Adrenal gland (tissue), 12 donors: ENCODE results near the gene PIAS4. TPM values are rescaled to one million over a fixed set of nuclear protein-coding genes. Genes with fewer than 3 reads are reported as not detected.

Experiments used
- DNase-seq, 7 donors: peaks; one replicate each; pipeline ENCODE4 v3.0.0-alpha.2; 2019 to 2020
- H3K27ac ChIP-seq, 5 donors: fragments of 200-600 bp; sonication (generic) in 4 of 5; 1 replicate in 3 of 5; 2 replicates in 2 of 5; pipeline versions ENCODE4 v1.5.1 to v1.8.0; 2016 to 2020; ENCODE audit warnings: mild to moderate bottlenecking in 1 of 5
- H3K27me3 ChIP-seq: fragments of 200-600 bp; 2 replicates; pipeline ENCODE4 v1.8.0; 2021
- H3K36me3 ChIP-seq, 2 donors: fragments of 200-600 bp; replicated peaks in 1 of 2; 1 replicate in 1 of 2; 2 replicates in 1 of 2; pipeline versions ENCODE4 v1.5.1 to v1.8.0; 2018 to 2022
- H3K4me1 ChIP-seq, 2 donors: fragments of 200-600 bp; replicated peaks in 1 of 2; 1 replicate in 1 of 2; 2 replicates in 1 of 2; pipeline versions ENCODE4 v1.5.1 to v1.8.0; 2018 to 2021
- H3K4me3 ChIP-seq, 4 donors: fragments of 200-600 bp; sonication (generic) in 3 of 4; one replicate each; pipeline ENCODE4 v1.5.1; 2016 to 2018
- H3K9me3 ChIP-seq, 3 donors: fragments of 200-600 bp; sonication (generic) in 1 of 3; replicated peaks in 1 of 3; 1 replicate in 2 of 3; 2 replicates in 1 of 3; pipeline versions ENCODE4 v1.5.1 to v1.8.0; 2016 to 2021
- CTCF ChIP-seq, 6 experiments: fragments of 450-650 bp in 4 of 6; fragments of 200-600 bp in 2 of 6; sonication (generic) in 1 of 6; IDR thresholded peaks; 1 replicate in 5 of 6; 2 replicates in 1 of 6; pipeline versions ENCODE4 v1.5.1 to v1.8.0; 2016 to 2021; ENCODE audit warnings: antibody characterized with exemption in 6 of 6, mild to moderate bottlenecking in 2 of 6, moderate library complexity in 1 of 6
- POLR2A ChIP-seq, 2 donors: fragments of 450-650 bp; IDR thresholded peaks; one replicate each; pipeline ENCODE4 v1.6.1; 2017; ENCODE audit warnings: antibody characterized with exemption in 2 of 2, mild to moderate bottlenecking in 2 of 2, moderate library complexity in 1 of 2
- WGBS, 4 donors: extraction: QIAGEN DNeasy Blood & Tissue Kit in 2 of 4; methylation state at CpG; one replicate each; pipeline versions ENCODE4 v1.1.5 to v1.1.7; 2013 to 2017; 5-methylcytosine and 5-hydroxymethylcytosine counted together
- intact Hi-C, 2 donors: fragments of 100-400 bp; cut with DNase I; formaldehyde crosslinking; loops; one replicate each; pipeline versions ENCODE4 v1.14.1 to v1.15.0; 2022 to 2023
- microRNA counts, 2 donors: library from miRNA; unstranded; fragments of <30 nt; microRNA quantifications; one replicate each; lab custom pipeline; 2016
- microRNA-seq, 3 donors: library from miRNA; unstranded; fragments of <30 nt; microRNA quantifications; one replicate each; pipeline ENCODE4, GENCODE V29; 2017 to 2020
- polyA plus RNA-seq, 3 donors: library from polyadenylated mRNA; stranded (reverse); fragments of 200-250 nt in 2 of 3; fragments of 350-450 nt in 1 of 3; fragmentation: Illumina TruSeq in 1 of 3; extraction: RNeasy Lipid Tissue Mini Kit (QIAGEN cat#74804) in 1 of 3; gene quantifications; one replicate each; pipeline ENCODE4 v1.2.3, GENCODE V29; 2013 to 2014
- small RNA-seq, 2 donors: library from RNA; depleted of rRNA; stranded (forward); fragments of <200 nt; gene quantifications; one replicate each; pipeline ENCODE3, GENCODE V24; 2016
- total RNA-seq, 9 donors: library from RNA; depleted of rRNA in 4 of 9; stranded (reverse); fragments of >200 nt in 4 of 9; fragments of 120-200 nt in 1 of 9; fragmentation: NEBNext Ultra II Directional in 1 of 9; extraction: Animal tissue kit (Norgen Biotek cat#: 25700) in 1 of 9; gene quantifications; one replicate each; pipeline versions ENCODE4 v1.1.0 to v1.2.4, GENCODE V29; 2013 to 2023
- donor health status: healthy with polysubstance abuse.
- donor health status: Bipolar disorder and iron deficiency.
- donor health status: DM: yes; HTN: yes; CAD: no.
- donor health status: DM: no; HTN: no; CAD: no.
- donor health status: DM: no; HTN: no; CAD: no.
- donor health status: DM: yes; HTN: yes; CAD: no.

PIAS4 gene
- total and polyA plus RNA-seq, 12 donors, result 13.7 to 40.7 (median 22.5) TPM

DNA sequence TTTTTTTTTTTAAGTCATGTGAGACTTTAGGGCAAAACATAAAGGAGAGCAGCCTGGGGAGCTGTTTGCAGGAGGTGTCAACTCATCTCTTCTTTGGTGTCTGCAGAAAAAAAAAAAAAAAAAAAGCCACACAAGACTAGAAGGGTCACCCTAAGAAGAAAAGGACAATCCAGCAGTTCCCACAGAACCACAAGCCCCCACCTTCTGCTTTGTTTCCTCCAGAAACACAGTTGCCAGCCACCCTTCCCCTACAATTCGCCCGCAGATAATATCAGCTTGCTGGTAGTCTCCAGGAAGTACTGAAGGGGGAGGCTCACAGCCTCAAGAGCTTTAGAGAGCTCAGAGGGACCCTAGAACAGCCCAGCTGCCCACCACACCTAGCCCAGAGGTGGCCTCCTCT lies 81.4 kb downstream of the PIAS4 start:
- Histone ChIP-seq H3K9me3 (no peaks in the 10 kb centered on the region), H3K4me1 (no peaks in the 10 kb centered on the region), H3K4me3 (no peak overlapping the region), H3K27ac (no peak overlapping the region), H3K27me3 (no peaks in the 10 kb centered on the region), H3K36me3 (peaks cover 0 to 23% of the 10 kb centered on the region in 2 donors)
- intact Hi-C loops, result no loop called here
- TF ChIP-seq CTCF (IDR thresholded peaks at IDR 0.05), result no peak
- TF ChIP-seq POLR2A (IDR thresholded peaks at IDR 0.05), result no peak
- 67 to 77% (median 71%) methylated on average over 2 of the region's 2 CpGs for WGBS, 4 donors
- no peak for DNase-seq

MicroRNAs within 50 kb of the gene (microRNA counts, 767-probe panel; counts per million panel counts)
- microRNA hsa-miR-637 (lab: Ali Mortazavi, UCI), result 0 counts per million in 2 donors

Small RNA genes lying within 50 kb of the gene (microRNA-seq; reads per million reads assigned to microRNA genes)
- gene MIR637, result 0 reads per million in 3 donors

Small RNA genes lying within 50 kb of the gene (small RNA-seq; reads per million reads assigned to genes)
- gene SNORD37, result 13.5 to 14.8 reads per million in 2 donors

Other genes with a start within 250 kb of the PIAS4 start
- gene APBA3, start 246.0 kb upstream of the PIAS4 start, total RNA-seq, result 10 to 100 TPM; 11.1 to 35.6 (median 20.5) TPM
- 10 to 100 TPM in 2 of 3 donors, 1 to 10 TPM in 1; 2.6 to 43.8 (median 24.0) TPM for gene APBA3, start 246.0 kb upstream of the PIAS4 start, polyA plus RNA-seq
- gene MRPL54, start 245.1 kb upstream of the PIAS4 start, total RNA-seq, result 100 to 1,000 TPM in 7 of 9 donors, 10 to 100 TPM in 2; 83.2 to 229 (median 107) TPM
- 100 to 1,000 TPM in 1 of 3 donors, 10 to 100 TPM in 2; 60.2 to 172 (median 100.0) TPM for gene MRPL54, start 245.1 kb upstream of the PIAS4 start, polyA plus RNA-seq
- not detected for gene RAX2, start 235.5 kb upstream of the PIAS4 start, total RNA-seq
- not detected for gene RAX2, start 235.5 kb upstream of the PIAS4 start, polyA plus RNA-seq
- gene MATK, start 221.4 kb upstream of the PIAS4 start, total RNA-seq, result 1 to 10 TPM in 5 of 9 donors, under 1 TPM in 4; 0.72 to 3.3 (median 1.2) TPM
- gene MATK, start 221.4 kb upstream of the PIAS4 start, polyA plus RNA-seq, result 10 to 100 TPM in 1 of 3 donors, 1 to 10 TPM in 1, under 1 TPM in 1; 0.26 to 20.7 (median 3.5) TPM
- gene ZFR2, start 138.7 kb upstream of the PIAS4 start, total RNA-seq, result 1 to 10 TPM in 3 of 9 donors, under 1 TPM in 3, not detected in 3; 0.19 to 3.3 (median 1.2) TPM
- 10 to 100 TPM in 1 of 3 donors, 1 to 10 TPM in 1, under 1 TPM in 1; 0.90 to 13.2 (median 2.4) TPM for gene ZFR2, start 138.7 kb upstream of the PIAS4 start, polyA plus RNA-seq
- 1 to 10 TPM in 4 of 9 donors, under 1 TPM in 1, not detected in 4; 0.72 to 9.3 (median 5.8) TPM for gene ATCAY, start 127.1 kb upstream of the PIAS4 start, total RNA-seq
- 1 to 10 TPM; 1.6 to 6.3 (median 6.1) TPM for gene ATCAY, start 127.1 kb upstream of the PIAS4 start, polyA plus RNA-seq
- gene NMRK2, start 74.7 kb upstream of the PIAS4 start, total RNA-seq, result 10 to 100 TPM in 1 of 9 donors, 1 to 10 TPM in 3, under 1 TPM in 1, not detected in 4; 0.36 to 14.7 (median 1.9) TPM
- 1 to 10 TPM; 1.3 to 2.3 (median 1.8) TPM for gene NMRK2, start 74.7 kb upstream of the PIAS4 start, polyA plus RNA-seq
- gene DAPK3, start 36.6 kb upstream of the PIAS4 start, total RNA-seq, result 10 to 100 TPM; 27.2 to 83.2 (median 46.7) TPM
- 10 to 100 TPM; 17.6 to 79.0 (median 44.0) TPM for gene DAPK3, start 36.6 kb upstream of the PIAS4 start, polyA plus RNA-seq
- 1,000 to 10,000 TPM; 1,439 to 3,482 (median 2,137) TPM for gene EEF2, start 22.3 kb upstream of the PIAS4 start, total RNA-seq
- 1,000 to 10,000 TPM in 2 of 3 donors, 100 to 1,000 TPM in 1; 752 to 2,793 (median 1,120) TPM for gene EEF2, start 22.3 kb upstream of the PIAS4 start, polyA plus RNA-seq
- gene ZBTB7A, start 59.2 kb downstream of the PIAS4 start, total RNA-seq, result 10 to 100 TPM in 8 of 9 donors, 1 to 10 TPM in 1; 4.5 to 77.2 (median 57.4) TPM
- gene ZBTB7A, start 59.2 kb downstream of the PIAS4 start, polyA plus RNA-seq, result 10 to 100 TPM in 2 of 3 donors, 1 to 10 TPM in 1; 7.1 to 22.5 (median 10.6) TPM
- gene MAP2K2, start 116.4 kb downstream of the PIAS4 start, total RNA-seq, result 100 to 1,000 TPM in 7 of 9 donors, 10 to 100 TPM in 2; 81.5 to 188 (median 140) TPM
- 100 to 1,000 TPM; 114 to 369 (median 336) TPM for gene MAP2K2, start 116.4 kb downstream of the PIAS4 start, polyA plus RNA-seq
- gene CREB3L3, start 145.9 kb downstream of the PIAS4 start, total RNA-seq, result 10 to 100 TPM in 1 of 9 donors, 1 to 10 TPM in 2, under 1 TPM in 3, not detected in 3; 0.38 to 30.4 (median 1.4) TPM
- 1 to 10 TPM in 2 of 3 donors, under 1 TPM in 1; 0.60 to 4.4 (median 1.0) TPM for gene CREB3L3, start 145.9 kb downstream of the PIAS4 start, polyA plus RNA-seq
- 10 to 100 TPM in 8 of 9 donors, 1 to 10 TPM in 1; 7.8 to 39.2 (median 21.9) TPM for gene SIRT6, start 174.8 kb downstream of the PIAS4 start, total RNA-seq
- 10 to 100 TPM in 2 of 3 donors, 1 to 10 TPM in 1; 2.8 to 72.8 (median 53.7) TPM for gene SIRT6, start 174.8 kb downstream of the PIAS4 start, polyA plus RNA-seq
- 1 to 10 TPM; 1.1 to 9.9 (median 3.2) TPM for gene ANKRD24, start 175.0 kb downstream of the PIAS4 start, total RNA-seq
- 10 to 100 TPM in 2 of 3 donors, 1 to 10 TPM in 1; 1.1 to 17.2 (median 14.7) TPM for gene ANKRD24, start 175.0 kb downstream of the PIAS4 start, polyA plus RNA-seq
- 10 to 100 TPM in 3 of 9 donors, 1 to 10 TPM in 5, under 1 TPM in 1; 0.44 to 18.0 (median 7.5) TPM for gene EBI3, start 221.8 kb downstream of the PIAS4 start, total RNA-seq
- 1 to 10 TPM; 1.4 to 5.7 (median 4.7) TPM for gene EBI3, start 221.8 kb downstream of the PIAS4 start, polyA plus RNA-seq
- 10 to 100 TPM; 14.0 to 34.4 (median 23.9) TPM for gene YJU2, start 239.3 kb downstream of the PIAS4 start, total RNA-seq
- 10 to 100 TPM; 19.9 to 81.2 (median 45.3) TPM for gene YJU2, start 239.3 kb downstream of the PIAS4 start, polyA plus RNA-seq